RWPE2 (cell line): Measurements from ENCODE around the gene ASAH2.

ENCODE experiments used
- ATAC-seq: fragments of 200-7000 bp; cut with Tn5 transposase; 3 replicates; pipeline ENCODE4 v1.9.1; 2021; ENCODE audit warnings: low read depth
- DNase-seq: peaks from one replicate; pipeline ENCODE4 v3.0.0-alpha.2; 2020; ENCODE audit warnings: low spot score
- H3K27ac ChIP-seq: fragments of 450-650 bp; 2 replicates; pipeline ENCODE4 v1.5.1; 2017; ENCODE audit warnings: mild to moderate bottlenecking; ENCODE audit not compliant: poor library complexity, severe bottlenecking
- H3K27me3 ChIP-seq: fragments of 250-450 bp; sonication (Bioruptor Pico); 2 replicates; pipeline ENCODE4 v1.5.1; 2021; ENCODE audit warnings: mild to moderate bottlenecking, moderate library complexity; ENCODE audit not compliant: insufficient read depth, poor library complexity, severe bottlenecking
- H3K36me3 ChIP-seq: fragments of 250-450 bp; sonication (Bioruptor Pico); 2 replicates; pipeline ENCODE4 v1.5.1; 2020; ENCODE audit warnings: low read depth, mild to moderate bottlenecking, moderate library complexity
- H3K4me1 ChIP-seq: fragments of 250-450 bp; sonication (Bioruptor Pico); 2 replicates; pipeline ENCODE4 v1.5.1; 2021; ENCODE audit warnings: mild to moderate bottlenecking, moderate library complexity; ENCODE audit not compliant: insufficient read depth, poor library complexity, severe bottlenecking
- H3K4me3 ChIP-seq: fragments of 250-450 bp; sonication (Bioruptor Pico); 2 replicates; pipeline ENCODE4 v1.5.1; 2021; ENCODE audit warnings: mild to moderate bottlenecking, moderate library complexity; ENCODE audit not compliant: severe bottlenecking
- H3K9me3 ChIP-seq: fragments of 250-450 bp; sonication (Bioruptor Pico); 2 replicates; pipeline ENCODE4 v1.5.1; 2021; ENCODE audit warnings: mild to moderate bottlenecking, moderate library complexity; ENCODE audit not compliant: severe bottlenecking
- CTCF ChIP-seq: fragments of 450-650 bp; IDR thresholded peaks from one replicate; pipeline ENCODE4 v1.5.1; 2017; ENCODE audit warnings: mild to moderate bottlenecking, moderate library complexity; ENCODE audit not compliant: poor library complexity, severe bottlenecking

ASAH2 gene

GRCh38 chr10:50286517-50286916 lies 35.2 kb upstream of the ASAH2 start:
- ATAC-seq (no peak), DNase-seq (no peak)
- Histone ChIP-seq H3K4me3 (no peak overlapping the region), H3K27me3 (no peaks in the 10 kb centered on the region), H3K36me3 (no peaks in the 10 kb centered on the region), H3K4me1 (no peaks in the 10 kb centered on the region), H3K9me3 (no peaks in the 10 kb centered on the region), H3K27ac (no peak overlapping the region)
- no peak for TF ChIP-seq CTCF

GRCh38 chr10:50281967-50282522 lies 30.7 kb upstream of the ASAH2 start:
- Histone ChIP-seq H3K4me1 (no peaks in the 10 kb centered on the region), H3K27ac (no peak overlapping the region), H3K4me3 (no peak overlapping the region), H3K9me3 (no peaks in the 10 kb centered on the region), H3K36me3 (no peaks in the 10 kb centered on the region), H3K27me3 (no peaks in the 10 kb centered on the region)
- DNase-seq (no peak), ATAC-seq (no peak)
- TF ChIP-seq CTCF: no peak

GRCh38 chr10:50281210-50281966 lies 30.1 kb upstream of the ASAH2 start:
- Histone ChIP-seq H3K36me3 (no peaks in the 10 kb centered on the region), H3K27ac (no peak overlapping the region), H3K4me1 (no peaks in the 10 kb centered on the region), H3K27me3 (no peaks in the 10 kb centered on the region), H3K9me3 (no peaks in the 10 kb centered on the region), H3K4me3 (no peak overlapping the region)
- no peak for ATAC-seq
- no peak for TF ChIP-seq CTCF
- DNase-seq: no peak

- no peak for DNase-seq
- Histone ChIP-seq H3K9me3 (no peaks in the 10 kb centered on the region), H3K36me3 (no peaks in the 10 kb centered on the region), H3K4me1 (no peaks in the 10 kb centered on the region), H3K4me3 (no peak overlapping the region), H3K27me3 (no peaks in the 10 kb centered on the region), H3K27ac (no peak overlapping the region)
- no peak for TF ChIP-seq CTCF
- ATAC-seq: no peak
Observed at GRCh38 chr10:50280049-50280841, 28.9 kb upstream of the ASAH2 start.
